Liver (tissue), 3 donors: ENCODE results near the gene NXPH1.

Source experiments
- ATF3 ChIP-seq: IDR thresholded peaks from 2 replicates; pipeline ENCODE4 v1.6.1; 2016; ENCODE audit warnings: antibody characterized with exemption
- CTCF ChIP-seq: fragments of 150-350 bp; IDR thresholded peaks from 2 replicates; pipeline ENCODE4 v1.5.1; 2017; ENCODE audit warnings: improper control_type of control experiment, low read depth, low read length; ENCODE audit not compliant: missing input control
- EGR1 ChIP-seq, 2 donors: IDR thresholded peaks; 2 replicates each; pipeline ENCODE4 v1.6.1; 2016 to 2018; ENCODE audit warnings: antibody characterized with exemption in 2 of 2, low read depth in 2 of 2
- FOXA2 ChIP-seq: IDR thresholded peaks from 2 replicates; pipeline ENCODE4 v1.6.1; 2016; ENCODE audit warnings: antibody characterized with exemption
- GABPA ChIP-seq, 2 donors: IDR thresholded peaks in 1 of 2; conservative IDR thresholded peaks in 1 of 2; 2 replicates each; pipeline ENCODE4 v1.6.1; 2016; ENCODE audit warnings: antibody characterized with exemption in 2 of 2, mild to moderate bottlenecking in 1 of 2, moderate library complexity in 1 of 2
- HNF4G ChIP-seq: IDR thresholded peaks from 2 replicates; pipeline ENCODE4 v1.6.1; 2016; ENCODE audit warnings: antibody characterized with exemption
- JUND ChIP-seq, 2 donors: IDR thresholded peaks; 2 replicates each; pipeline ENCODE4 v1.6.1; 2016; ENCODE audit warnings: antibody characterized with exemption in 2 of 2
- RAD21 ChIP-seq, 2 donors: IDR thresholded peaks; 2 replicates each; pipeline ENCODE4 v1.6.1; 2016; ENCODE audit warnings: antibody characterized with exemption in 2 of 2, mild to moderate bottlenecking in 2 of 2
- REST ChIP-seq: IDR thresholded peaks from 2 replicates; pipeline ENCODE4 v1.6.1; 2016; ENCODE audit warnings: antibody characterized with exemption, mild to moderate bottlenecking
- SP1 ChIP-seq: IDR thresholded peaks from 2 replicates; pipeline ENCODE4 v1.6.1; 2018; ENCODE audit warnings: antibody characterized with exemption, mild to moderate bottlenecking
- TAF1 ChIP-seq: conservative IDR thresholded peaks from 2 replicates; pipeline ENCODE4 v1.6.1; 2016; ENCODE audit warnings: antibody characterized with exemption, mild to moderate bottlenecking
- YY1 ChIP-seq: IDR thresholded peaks from 2 replicates; pipeline ENCODE4 v1.6.1; 2016; ENCODE audit warnings: antibody characterized with exemption, mild to moderate bottlenecking
- TF ChIP-seq, protein P1 (sequence below): IDR thresholded peaks from 2 replicates; pipeline ENCODE4 v1.6.1; 2016; ENCODE audit warnings: antibody characterized with exemption
- TF ChIP-seq, protein P2 (sequence below): IDR thresholded peaks from 2 replicates; pipeline ENCODE4 v1.6.1; 2016; ENCODE audit warnings: antibody characterized with exemption
- donor health status: healthy.
- donor health status: healthy.

DNA sequence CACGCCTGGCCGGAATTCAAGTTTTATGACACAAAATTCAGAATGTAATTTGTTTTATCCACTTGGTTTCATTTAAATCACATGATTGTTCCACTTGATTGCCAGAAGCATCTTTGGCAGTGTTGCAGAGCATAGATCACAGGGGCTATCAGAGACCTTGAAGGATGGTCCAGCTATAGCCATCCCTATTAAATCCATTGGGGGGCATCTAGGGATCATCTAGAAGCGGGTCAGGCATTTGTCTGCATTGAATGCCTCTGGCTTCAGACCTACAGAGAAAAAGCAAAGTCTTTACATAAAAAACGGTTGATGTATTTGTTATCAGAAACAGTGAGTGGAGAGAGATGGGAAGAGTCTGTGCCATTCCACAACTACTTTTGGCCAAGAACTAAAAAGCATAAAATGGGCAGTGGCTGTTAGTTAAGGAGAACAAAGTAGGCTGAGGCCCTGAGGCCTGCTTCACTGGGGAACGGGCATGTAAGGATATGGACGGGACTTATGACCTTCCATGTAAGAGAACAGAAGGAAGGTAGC lies 146.3 kb downstream of the NXPH1 start:
- TF ChIP-seq CTCF: no peak
- no peak for TF ChIP-seq JUND (IDR thresholded peaks at IDR 0.05)
- TF ChIP-seq YY1: no peak
- no peak for TF ChIP-seq EGR1 (IDR thresholded peaks at IDR 0.05; ENCODE audit: low read depth in 2 of 2)
- TF ChIP-seq, protein P1, sequence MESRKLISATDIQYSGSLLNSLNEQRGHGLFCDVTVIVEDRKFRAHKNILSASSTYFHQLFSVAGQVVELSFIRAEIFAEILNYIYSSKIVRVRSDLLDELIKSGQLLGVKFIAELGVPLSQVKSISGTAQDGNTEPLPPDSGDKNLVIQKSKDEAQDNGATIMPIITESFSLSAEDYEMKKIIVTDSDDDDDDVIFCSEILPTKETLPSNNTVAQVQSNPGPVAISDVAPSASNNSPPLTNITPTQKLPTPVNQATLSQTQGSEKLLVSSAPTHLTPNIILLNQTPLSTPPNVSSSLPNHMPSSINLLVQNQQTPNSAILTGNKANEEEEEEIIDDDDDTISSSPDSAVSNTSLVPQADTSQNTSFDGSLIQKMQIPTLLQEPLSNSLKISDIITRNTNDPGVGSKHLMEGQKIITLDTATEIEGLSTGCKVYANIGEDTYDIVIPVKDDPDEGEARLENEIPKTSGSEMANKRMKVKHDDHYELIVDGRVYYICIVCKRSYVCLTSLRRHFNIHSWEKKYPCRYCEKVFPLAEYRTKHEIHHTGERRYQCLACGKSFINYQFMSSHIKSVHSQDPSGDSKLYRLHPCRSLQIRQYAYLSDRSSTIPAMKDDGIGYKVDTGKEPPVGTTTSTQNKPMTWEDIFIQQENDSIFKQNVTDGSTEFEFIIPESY: no peak
- TF ChIP-seq RAD21 (IDR thresholded peaks at IDR 0.05): no peak
- no peak for TF ChIP-seq TAF1
- TF ChIP-seq, protein P2, sequence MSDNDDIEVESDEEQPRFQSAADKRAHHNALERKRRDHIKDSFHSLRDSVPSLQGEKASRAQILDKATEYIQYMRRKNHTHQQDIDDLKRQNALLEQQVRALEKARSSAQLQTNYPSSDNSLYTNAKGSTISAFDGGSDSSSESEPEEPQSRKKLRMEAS: no peak
- no peak for TF ChIP-seq HNF4G
- TF ChIP-seq ATF3: no peak
- no peak for TF ChIP-seq REST
- no peak for TF ChIP-seq SP1
- TF ChIP-seq GABPA (IDR thresholded peaks at IDR 0.05 in 1 of 2, conservative IDR thresholded peaks at IDR 0.05 in 1 of 2): no peak
- no peak for TF ChIP-seq FOXA2
